ENCODE results near the gene RXRA.

- TF ChIP-seq, protein P1, sequence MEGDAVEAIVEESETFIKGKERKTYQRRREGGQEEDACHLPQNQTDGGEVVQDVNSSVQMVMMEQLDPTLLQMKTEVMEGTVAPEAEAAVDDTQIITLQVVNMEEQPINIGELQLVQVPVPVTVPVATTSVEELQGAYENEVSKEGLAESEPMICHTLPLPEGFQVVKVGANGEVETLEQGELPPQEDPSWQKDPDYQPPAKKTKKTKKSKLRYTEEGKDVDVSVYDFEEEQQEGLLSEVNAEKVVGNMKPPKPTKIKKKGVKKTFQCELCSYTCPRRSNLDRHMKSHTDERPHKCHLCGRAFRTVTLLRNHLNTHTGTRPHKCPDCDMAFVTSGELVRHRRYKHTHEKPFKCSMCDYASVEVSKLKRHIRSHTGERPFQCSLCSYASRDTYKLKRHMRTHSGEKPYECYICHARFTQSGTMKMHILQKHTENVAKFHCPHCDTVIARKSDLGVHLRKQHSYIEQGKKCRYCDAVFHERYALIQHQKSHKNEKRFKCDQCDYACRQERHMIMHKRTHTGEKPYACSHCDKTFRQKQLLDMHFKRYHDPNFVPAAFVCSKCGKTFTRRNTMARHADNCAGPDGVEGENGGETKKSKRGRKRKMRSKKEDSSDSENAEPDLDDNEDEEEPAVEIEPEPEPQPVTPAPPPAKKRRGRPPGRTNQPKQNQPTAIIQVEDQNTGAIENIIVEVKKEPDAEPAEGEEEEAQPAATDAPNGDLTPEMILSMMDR (IDR thresholded peaks at IDR 0.05): no peak
- no peak for TF ChIP-seq POLR2A (IDR thresholded peaks at IDR 0.05)
These were observed 30.5 kb downstream of the RXRA start for GRCh38 chr9:134356496-134357470.

All from upper lobe of left lung (tissue), 4 donors.